Activated CD8-positive, alpha-beta memory T cell treated with anti-CD3 and anti-CD28 coated beads, Interleukin-2, amount 50 U/mL, for 48 hours (primary cell): ENCODE results near the gene MLF1.

Source experiments
- DNase-seq: peaks from one replicate; pipeline ENCODE4 v3.0.0-alpha.2; 2020

MLF1 gene

DNA sequence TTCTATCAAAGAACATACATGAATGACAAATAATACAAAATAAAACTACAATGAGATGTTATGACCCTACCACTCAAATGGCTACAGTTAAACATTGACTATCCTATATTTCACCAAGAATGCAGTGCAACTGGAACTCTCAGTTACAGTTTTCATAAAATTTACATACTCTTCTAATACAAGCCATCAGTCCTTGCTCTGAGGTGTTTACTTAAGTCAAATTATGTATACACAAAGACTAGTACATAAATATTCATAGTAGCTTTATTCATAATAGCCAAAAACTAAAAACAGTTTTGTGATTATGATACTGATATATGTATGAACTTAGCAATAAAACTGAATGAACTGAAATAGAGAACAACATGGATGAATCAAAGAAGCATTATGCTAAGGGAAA is 19.2 kb downstream of the MLF1 start:
- DNase-seq: no peak

DNA sequence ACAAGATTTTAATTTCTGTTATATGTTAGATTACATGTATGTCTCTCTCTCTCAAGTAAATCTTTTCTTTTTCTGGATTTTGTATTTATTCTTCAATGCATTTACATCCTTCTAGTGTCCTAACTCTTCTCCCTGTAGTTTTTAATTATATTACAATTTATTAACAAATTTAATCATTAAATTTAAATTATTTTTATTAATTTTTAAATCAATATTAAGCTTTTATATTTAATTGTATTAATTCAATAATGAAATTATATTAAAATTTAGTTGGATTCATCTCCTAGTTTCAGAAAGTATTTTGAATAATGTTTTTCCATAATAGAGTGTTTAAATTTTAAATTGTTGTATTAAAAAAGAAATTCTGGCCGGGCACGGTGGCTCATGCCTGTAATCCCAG is 29.8 kb downstream of the MLF1 start:
- DNase-seq: no peak

DNA sequence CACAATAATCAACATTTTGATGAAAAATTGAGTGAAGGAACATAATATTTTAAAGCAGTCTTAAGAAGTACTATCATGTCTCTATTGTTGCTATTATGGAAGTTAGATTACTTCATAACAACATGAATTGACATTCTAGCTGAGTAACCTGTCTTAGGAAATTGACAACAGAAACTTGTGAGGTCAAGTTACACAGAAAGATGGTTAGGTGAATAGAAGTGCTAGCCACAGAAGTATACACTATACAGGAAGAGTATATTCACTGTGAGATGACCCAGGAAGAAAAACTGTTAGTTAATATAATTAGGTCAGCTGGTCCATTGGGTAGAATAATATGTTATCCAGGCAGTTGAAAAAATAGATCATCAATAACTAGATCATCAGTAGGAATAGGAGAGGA is 31.2 kb downstream of the MLF1 start:
- no peak for DNase-seq

DNA sequence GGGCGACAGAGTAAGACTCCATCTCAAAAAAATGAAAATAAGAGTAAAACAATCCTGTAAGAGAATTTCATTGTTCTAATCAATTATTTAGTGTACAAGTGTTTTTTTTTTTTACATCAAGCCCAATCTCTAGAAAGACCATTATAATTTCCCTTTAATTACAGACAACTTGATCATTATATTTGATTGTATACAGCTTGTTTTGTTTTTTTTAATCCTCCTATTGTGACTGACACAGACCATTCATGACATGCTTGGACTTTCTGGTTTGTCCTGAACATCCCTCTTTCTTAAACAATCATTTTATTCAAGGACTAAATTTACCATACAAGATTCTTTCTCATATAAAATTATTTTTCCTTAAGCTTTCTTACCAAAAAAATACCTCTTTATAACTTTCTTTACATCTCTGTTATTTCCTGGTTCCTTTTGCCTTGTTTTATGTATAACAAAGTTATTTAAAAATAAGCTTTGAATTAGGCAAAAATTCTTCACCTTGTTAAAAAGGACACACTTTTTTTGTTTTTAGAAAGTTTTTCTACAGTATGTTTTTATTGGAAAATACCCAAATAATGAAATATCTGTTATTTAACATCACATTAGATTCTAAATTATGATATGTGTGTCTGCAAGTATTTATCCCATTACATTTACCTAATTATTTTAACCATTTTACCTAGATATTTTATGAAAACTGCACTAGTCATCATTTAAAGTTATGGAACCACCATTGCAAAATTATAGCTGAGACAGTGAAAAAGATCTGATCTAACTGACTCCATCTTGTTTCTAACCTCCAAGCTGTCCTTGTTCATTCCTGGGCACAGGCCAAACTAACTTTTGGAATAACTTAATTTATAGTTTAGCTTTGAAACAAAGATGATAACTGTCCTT is 47.2 kb downstream of the MLF1 start:
- no peak for DNase-seq

DNA sequence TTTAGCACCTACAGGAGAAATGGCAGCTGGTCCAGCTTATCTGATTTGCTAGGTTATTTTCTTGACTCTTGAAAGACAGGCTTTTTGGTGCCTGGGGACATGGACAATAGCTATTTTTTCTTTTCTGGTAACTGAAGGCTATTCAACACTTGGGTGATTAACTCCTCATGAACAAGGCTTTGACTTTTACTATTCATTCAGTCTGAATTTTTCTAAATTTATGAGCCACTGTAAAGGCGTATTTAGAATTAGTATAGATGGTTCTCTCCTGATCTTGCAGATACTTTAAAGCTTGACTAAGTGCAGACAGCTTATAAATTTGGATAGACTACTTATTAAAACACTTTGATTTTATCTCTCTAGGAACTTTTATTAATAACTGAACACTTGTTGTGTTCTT is 54.9 kb downstream of the MLF1 start:
- no peak for DNase-seq

DNA sequence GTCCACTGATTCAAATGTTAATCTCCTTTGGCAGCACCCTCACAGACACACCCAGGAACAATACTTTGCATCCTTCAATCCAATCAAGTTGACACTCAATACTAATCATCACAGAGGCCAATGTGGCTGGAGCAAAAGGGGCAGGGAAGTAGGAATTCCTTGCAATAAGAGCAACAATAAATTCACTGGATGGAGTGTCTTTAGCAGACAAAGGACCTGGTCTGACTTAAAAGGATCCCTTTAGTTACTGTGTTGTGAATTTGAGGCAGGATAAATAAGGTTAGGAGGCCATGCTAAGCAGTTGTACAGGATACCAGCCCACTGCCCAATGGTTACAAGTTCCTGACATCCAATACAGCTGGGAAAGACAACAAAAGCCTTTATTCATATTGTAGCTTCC is 61.0 kb downstream of the MLF1 start:
- DNase-seq: no peak

DNA sequence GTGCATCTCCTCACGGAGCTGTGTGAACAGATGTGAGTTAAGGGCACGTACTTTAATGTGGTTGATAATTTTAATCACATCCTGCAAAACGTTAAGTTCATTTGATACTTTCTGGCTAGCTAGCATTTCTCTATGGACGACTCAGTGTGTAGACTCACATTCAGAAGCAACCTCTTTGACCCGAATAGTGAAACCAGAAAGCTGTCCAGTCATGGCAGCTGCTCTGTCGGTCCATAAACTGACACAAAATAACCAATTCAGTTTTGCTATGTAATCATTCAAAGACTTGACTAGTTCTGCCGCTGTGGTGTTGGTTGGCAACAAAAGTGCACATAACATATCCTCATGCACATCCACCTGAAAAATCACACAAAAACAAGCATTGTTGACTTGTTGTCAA is 69.7 kb downstream of the MLF1 start:
- DNase-seq: no peak

DNA sequence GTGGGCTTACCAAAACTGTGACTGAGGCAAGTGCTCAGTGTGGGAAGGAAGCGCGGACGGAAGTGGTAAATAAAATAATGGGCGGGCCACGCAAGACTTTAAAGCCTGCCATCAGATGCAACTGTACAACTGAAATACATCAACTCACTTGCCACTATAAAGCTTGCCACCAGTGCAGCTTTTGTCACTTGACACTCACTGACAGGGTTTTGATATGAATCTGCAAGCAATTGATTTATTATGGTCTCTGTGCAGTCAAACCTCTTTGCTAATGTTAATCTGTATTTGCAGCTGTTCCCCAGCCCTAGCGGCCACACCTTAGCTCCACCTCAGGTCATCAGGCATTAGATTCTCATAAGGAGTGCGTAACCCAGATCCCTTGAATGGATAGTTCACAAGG is 71.0 kb downstream of the MLF1 start:
- DNase-seq: no peak

DNA sequence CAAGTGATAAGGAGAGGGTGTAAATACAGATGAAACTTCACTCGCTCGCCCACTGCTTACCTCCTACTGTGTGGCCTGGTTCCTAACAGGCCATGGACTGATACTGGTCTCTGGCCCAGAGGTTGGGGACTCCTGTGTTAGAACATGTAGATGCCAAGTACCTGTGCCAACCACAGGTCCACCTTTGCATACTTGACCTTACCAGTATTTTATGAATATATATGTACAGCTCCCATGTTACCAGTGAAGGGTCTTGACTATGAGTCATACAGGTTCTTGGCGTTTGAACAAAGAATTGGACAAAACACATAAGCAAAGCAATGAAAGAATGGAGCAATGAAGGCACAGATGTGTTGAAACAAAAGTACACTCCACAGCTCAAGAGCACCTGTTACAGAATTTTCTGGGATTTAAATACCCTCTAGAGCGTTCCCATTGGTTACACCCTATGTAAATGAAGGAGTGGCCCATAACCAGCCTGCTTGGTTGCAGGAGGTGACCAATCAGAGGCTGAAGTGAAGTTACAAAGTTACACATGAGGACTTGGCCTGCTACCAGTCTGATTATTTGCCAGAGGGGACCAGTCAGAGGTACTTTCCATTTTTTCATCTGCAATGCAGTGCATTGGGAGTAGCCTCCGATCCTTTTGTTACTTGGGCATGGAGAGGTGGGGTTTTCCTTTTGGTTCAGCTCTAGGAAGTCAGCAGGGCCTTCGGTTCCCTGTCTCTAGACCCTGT is 71.6 kb downstream of the MLF1 start:
- no peak for DNase-seq

DNA sequence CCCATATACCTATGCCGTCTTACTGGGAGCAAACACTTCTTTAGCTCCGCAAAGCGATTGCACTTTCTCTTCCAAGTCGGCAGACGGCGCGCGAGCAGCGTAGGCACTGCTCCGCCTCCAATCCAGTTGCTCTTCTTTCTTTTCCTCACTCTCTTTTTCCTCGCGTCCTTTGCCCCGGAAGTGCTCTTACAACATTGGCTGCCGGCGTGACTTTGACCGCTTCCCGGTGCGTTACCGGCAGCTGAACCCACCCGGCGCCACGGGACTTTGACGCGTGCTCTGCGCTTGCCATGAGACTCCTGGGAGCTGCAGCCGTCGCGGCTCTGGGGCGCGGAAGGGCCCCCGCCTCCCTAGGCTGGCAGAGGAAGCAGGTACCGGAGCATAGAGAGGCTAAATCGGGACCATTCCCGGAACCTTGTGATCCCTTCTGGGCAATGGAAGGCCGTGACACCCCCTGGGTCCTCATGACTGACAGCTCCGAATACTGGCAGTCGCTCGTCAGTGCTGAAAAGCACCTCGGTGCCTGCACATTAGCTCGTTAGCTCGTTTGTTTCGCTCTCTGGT is 73.4 kb downstream of the MLF1 start, which contains the start of gene GFM1:
Gene GFM1 (plus strand): TSS at position 183 of the 564 bp plus-strand sequence. CDS start 108 bp downstream, at position 291.
- peak; percentile 89 for DNase-seq

DNA sequence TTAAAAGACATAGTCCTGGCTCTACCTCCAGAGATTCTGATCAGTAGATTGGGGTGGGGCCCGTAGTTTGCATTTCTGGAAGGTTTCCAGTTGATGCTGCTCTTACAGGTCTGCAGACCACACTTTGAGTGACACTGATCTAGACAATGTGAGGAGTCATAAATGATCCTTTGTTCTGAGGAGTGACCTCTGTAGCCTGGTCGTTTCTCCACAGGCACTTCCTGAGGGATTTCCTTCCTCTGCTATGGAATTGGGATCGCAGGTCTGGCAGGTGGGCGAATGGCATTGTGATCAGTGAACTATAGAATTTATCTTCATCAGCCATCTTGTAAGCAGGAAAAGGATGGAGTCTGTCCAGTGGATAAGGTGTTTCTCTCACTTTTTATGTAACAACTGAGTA is 78.8 kb downstream of the MLF1 start:
- no peak for DNase-seq

DNA sequence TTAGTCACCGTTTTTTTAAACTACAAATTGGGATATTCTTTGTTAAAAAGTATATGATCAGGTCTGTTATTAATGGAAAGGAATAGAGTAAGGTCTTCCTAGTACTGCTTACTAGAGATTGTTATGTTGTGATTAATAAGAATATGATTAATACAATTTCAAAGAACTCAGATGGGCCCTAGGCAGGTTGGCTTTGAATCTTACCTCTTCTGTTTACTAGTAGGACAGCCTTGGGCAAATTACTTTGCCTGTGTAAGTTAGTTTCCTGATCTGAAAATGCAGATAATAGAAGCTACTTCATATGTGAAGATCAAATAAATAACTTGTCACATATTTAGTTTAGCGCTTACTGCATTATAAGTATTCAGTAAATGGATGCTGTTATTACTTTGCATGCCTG is 80.2 kb downstream of the MLF1 start:
- no peak for DNase-seq

DNA sequence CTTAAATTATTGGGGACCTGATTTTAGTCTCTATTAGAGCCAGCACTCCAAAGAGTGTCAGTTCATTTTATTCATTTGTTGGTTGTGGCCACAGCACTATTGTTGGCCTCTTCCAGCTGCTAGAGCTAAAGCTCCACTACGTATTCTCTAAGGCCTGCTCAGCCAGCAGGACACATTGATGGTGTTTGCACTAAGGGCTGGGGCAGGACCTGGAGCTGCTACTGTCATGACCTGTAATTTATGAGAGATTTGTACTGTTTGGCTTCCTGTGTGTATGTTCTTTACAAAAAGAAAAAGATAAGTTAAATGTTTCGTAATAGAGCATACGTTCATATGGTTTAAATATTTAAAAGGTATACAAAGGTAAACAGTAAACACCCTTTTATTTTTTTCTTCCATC is 81.5 kb downstream of the MLF1 start:
- no peak for DNase-seq
